ENCODE data around the gene CNR2.

GRCh38 chr1:23827717-23828116 is 85.4 kb downstream of the CNR2 start:
- TF ChIP-seq, protein P1, sequence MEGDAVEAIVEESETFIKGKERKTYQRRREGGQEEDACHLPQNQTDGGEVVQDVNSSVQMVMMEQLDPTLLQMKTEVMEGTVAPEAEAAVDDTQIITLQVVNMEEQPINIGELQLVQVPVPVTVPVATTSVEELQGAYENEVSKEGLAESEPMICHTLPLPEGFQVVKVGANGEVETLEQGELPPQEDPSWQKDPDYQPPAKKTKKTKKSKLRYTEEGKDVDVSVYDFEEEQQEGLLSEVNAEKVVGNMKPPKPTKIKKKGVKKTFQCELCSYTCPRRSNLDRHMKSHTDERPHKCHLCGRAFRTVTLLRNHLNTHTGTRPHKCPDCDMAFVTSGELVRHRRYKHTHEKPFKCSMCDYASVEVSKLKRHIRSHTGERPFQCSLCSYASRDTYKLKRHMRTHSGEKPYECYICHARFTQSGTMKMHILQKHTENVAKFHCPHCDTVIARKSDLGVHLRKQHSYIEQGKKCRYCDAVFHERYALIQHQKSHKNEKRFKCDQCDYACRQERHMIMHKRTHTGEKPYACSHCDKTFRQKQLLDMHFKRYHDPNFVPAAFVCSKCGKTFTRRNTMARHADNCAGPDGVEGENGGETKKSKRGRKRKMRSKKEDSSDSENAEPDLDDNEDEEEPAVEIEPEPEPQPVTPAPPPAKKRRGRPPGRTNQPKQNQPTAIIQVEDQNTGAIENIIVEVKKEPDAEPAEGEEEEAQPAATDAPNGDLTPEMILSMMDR (IDR thresholded peaks at IDR 0.05): no peak
- no peak for TF ChIP-seq POLR2A (IDR thresholded peaks at IDR 0.05)
